Measurements from ENCODE around the gene CLCA2.
"Not testable (repeated sequence)": the region's sequence is repeated elsewhere in the genome, so short reads cannot be mapped to it uniquely, and the experiment has no call there.

The CLCA2 gene

GRCh38 chr1:86499987-86500593 lies 76.1 kb downstream of the CLCA2 start:
- no peak overlapping the region for H3K27ac ChIP-seq (ENCODE audit: low read depth, low read length)
- H3K4me3 ChIP-seq (ENCODE audit: low read depth, low read length), result no peak overlapping the region
- peaks cover 32% of the 10 kb centered on the region for H3K4me1 ChIP-seq (ENCODE audit: control insufficient read depth, insufficient read depth, low read length)
- no peaks in the 10 kb centered on the region for H3K36me3 ChIP-seq (ENCODE audit: control insufficient read depth, insufficient read depth, low read length)
- H3K9ac ChIP-seq (ENCODE audit: low read length), result no peak overlapping the region
- H3K9me3 ChIP-seq (ENCODE audit: control insufficient read depth, insufficient read depth, low read depth, low read length), result peaks cover 2% of the 10 kb centered on the region; the same call in 1 of the 2 replicates
- H3K27me3 ChIP-seq (ENCODE audit: control insufficient read depth, insufficient read depth, low read length), result no peaks in the 10 kb centered on the region

- Histone ChIP-seq H3K27ac (ENCODE audit: low read depth, low read length) (no peak overlapping the region), H3K9ac (ENCODE audit: low read length) (no peak overlapping the region), H3K27me3 (ENCODE audit: control insufficient read depth, insufficient read depth, low read length) (no peaks in the 10 kb centered on the region), H3K9me3 (ENCODE audit: control insufficient read depth, insufficient read depth, low read depth, low read length) (peaks cover 2% of the 10 kb centered on the region; the same call in 1 of the 2 replicates), H3K36me3 (ENCODE audit: control insufficient read depth, insufficient read depth, low read length) (no peaks in the 10 kb centered on the region), H3K4me1 (ENCODE audit: control insufficient read depth, insufficient read depth, low read length) (peaks cover 34% of the 10 kb centered on the region), H3K4me3 (ENCODE audit: low read depth, low read length) (no peak overlapping the region)
These were observed 76.7 kb downstream of the CLCA2 start for GRCh38 chr1:86500714-86501113.

GRCh38 chr1:86502125-86502646 lies 78.2 kb downstream of the CLCA2 start:
- Histone ChIP-seq H3K27ac (ENCODE audit: low read depth, low read length) (peak overlapping the region; percentile 97), H3K4me1 (ENCODE audit: control insufficient read depth, insufficient read depth, low read length) (peaks cover 34% of the 10 kb centered on the region), H3K9ac (ENCODE audit: low read length) (peak overlapping the region; percentile 66), H3K4me3 (ENCODE audit: low read depth, low read length) (peak overlapping the region; percentile 61)
- not testable (repeated sequence) for H3K9me3 ChIP-seq (ENCODE audit: control insufficient read depth, insufficient read depth, low read depth, low read length); H3K36me3 ChIP-seq (ENCODE audit: control insufficient read depth, insufficient read depth, low read length); H3K27me3 ChIP-seq (ENCODE audit: control insufficient read depth, insufficient read depth, low read length)

- H3K27ac ChIP-seq (ENCODE audit: low read depth, low read length), result peak overlapping the region; percentile 97
- no peaks in the 10 kb centered on the region for H3K36me3 ChIP-seq (ENCODE audit: control insufficient read depth, insufficient read depth, low read length)
- no peaks in the 10 kb centered on the region for H3K27me3 ChIP-seq (ENCODE audit: control insufficient read depth, insufficient read depth, low read length)
- peak overlapping the region; percentile 61 for H3K4me3 ChIP-seq (ENCODE audit: low read depth, low read length)
- peak overlapping the region; percentile 83 for H3K9ac ChIP-seq (ENCODE audit: low read length)
- peaks cover 40% of the 10 kb centered on the region for H3K4me1 ChIP-seq (ENCODE audit: control insufficient read depth, insufficient read depth, low read length)
- H3K9me3 ChIP-seq (ENCODE audit: control insufficient read depth, insufficient read depth, low read depth, low read length), result peaks cover 2% of the 10 kb centered on the region; the same call in 1 of the 2 replicates
These were observed 78.9 kb downstream of the CLCA2 start for GRCh38 chr1:86502721-86503405.

- H3K4me1 ChIP-seq (ENCODE audit: control insufficient read depth, insufficient read depth, low read length), result peaks cover 41% of the 10 kb centered on the region
- H3K4me3 ChIP-seq (ENCODE audit: low read depth, low read length), result peak overlapping the region; percentile 61
- H3K27ac ChIP-seq (ENCODE audit: low read depth, low read length), result peak overlapping the region; percentile 97
- peaks cover 2% of the 10 kb centered on the region; the same call in 1 of the 2 replicates for H3K9me3 ChIP-seq (ENCODE audit: control insufficient read depth, insufficient read depth, low read depth, low read length)
- H3K27me3 ChIP-seq (ENCODE audit: control insufficient read depth, insufficient read depth, low read length), result no peaks in the 10 kb centered on the region
- H3K9ac ChIP-seq (ENCODE audit: low read length), result peak overlapping the region; percentile 83
- H3K36me3 ChIP-seq (ENCODE audit: control insufficient read depth, insufficient read depth, low read length), result no peaks in the 10 kb centered on the region
These were observed 79.6 kb downstream of the CLCA2 start for GRCh38 chr1:86503406-86504136.

- Histone ChIP-seq H3K27ac (ENCODE audit: low read depth, low read length) (peak overlapping the region; percentile 97; the same call in 1 of the 2 replicates), H3K4me3 (ENCODE audit: low read depth, low read length) (peak overlapping the region; percentile 61), H3K36me3 (ENCODE audit: control insufficient read depth, insufficient read depth, low read length) (no peaks in the 10 kb centered on the region), H3K9me3 (ENCODE audit: control insufficient read depth, insufficient read depth, low read depth, low read length) (peaks cover 2% of the 10 kb centered on the region; the same call in 1 of the 2 replicates), H3K4me1 (ENCODE audit: control insufficient read depth, insufficient read depth, low read length) (peaks cover 41% of the 10 kb centered on the region), H3K9ac (ENCODE audit: low read length) (peak overlapping the region; percentile 83), H3K27me3 (ENCODE audit: control insufficient read depth, insufficient read depth, low read length) (no peaks in the 10 kb centered on the region)
These were observed 80.1 kb downstream of the CLCA2 start for GRCh38 chr1:86504137-86504479.

GRCh38 chr1:86504895-86505563 lies 81.1 kb downstream of the CLCA2 start:
- Histone ChIP-seq H3K4me3 (ENCODE audit: low read depth, low read length) (no peak overlapping the region), H3K27ac (ENCODE audit: low read depth, low read length) (no peak overlapping the region), H3K9ac (ENCODE audit: low read length) (no peak overlapping the region), H3K27me3 (ENCODE audit: control insufficient read depth, insufficient read depth, low read length) (no peaks in the 10 kb centered on the region), H3K4me1 (ENCODE audit: control insufficient read depth, insufficient read depth, low read length) (peaks cover 41% of the 10 kb centered on the region), H3K9me3 (ENCODE audit: control insufficient read depth, insufficient read depth, low read depth, low read length) (no peaks in the 10 kb centered on the region), H3K36me3 (ENCODE audit: control insufficient read depth, insufficient read depth, low read length) (no peaks in the 10 kb centered on the region)

- no peaks in the 10 kb centered on the region for H3K9me3 ChIP-seq (ENCODE audit: control insufficient read depth, insufficient read depth, low read depth, low read length)
- H3K9ac ChIP-seq (ENCODE audit: low read length), result no peak overlapping the region
- H3K4me1 ChIP-seq (ENCODE audit: control insufficient read depth, insufficient read depth, low read length), result peaks cover 41% of the 10 kb centered on the region
- no peaks in the 10 kb centered on the region for H3K36me3 ChIP-seq (ENCODE audit: control insufficient read depth, insufficient read depth, low read length)
- no peaks in the 10 kb centered on the region for H3K27me3 ChIP-seq (ENCODE audit: control insufficient read depth, insufficient read depth, low read length)
- no peak overlapping the region for H3K4me3 ChIP-seq (ENCODE audit: low read depth, low read length)
- H3K27ac ChIP-seq (ENCODE audit: low read depth, low read length), result no peak overlapping the region
These were observed 81.6 kb downstream of the CLCA2 start for GRCh38 chr1:86505564-86505902.
